Caco-2 (cell line): ENCODE data around the gene PLB1. TPM values are rescaled to one million over a fixed set of nuclear protein-coding genes. Genes with fewer than 3 reads are reported as not detected.

Experiments
- BruUV-seq: library from RNA; stranded (reverse); fragments of 400-500 nt; replicated peaks from 2 replicates; lab custom pipeline; 2021; lab: Mats Ljungman, UMichigan
- CTCF ChIA-PET: fragments of 300-600 bp; sonication (Branson Sonifier 250); formaldehyde crosslinking; loops from one replicate; lab custom pipeline; 2022; ENCODE audit warnings: antibody characterized with exemption; lab: Charles Lee
- POLR2A ChIA-PET: fragments of 300-600 bp; sonication (Branson Sonifier 250); formaldehyde crosslinking; loops from one replicate; lab custom pipeline; 2022; ENCODE audit warnings: antibody characterized with exemption; lab: Charles Lee
- DNase-seq, 2 experiments: peaks; one replicate each; pipeline versions ENCODE4 v3.0.0 to v3.0.0-alpha.2; 2020 to 2022
- H3K27me3 ChIP-seq: replicated peaks from 2 replicates; pipeline ENCODE4 v1.6.0; 2011; ENCODE audit warnings: low read length; ENCODE audit not compliant: control insufficient read depth, insufficient read depth
- H3K36me3 ChIP-seq: 2 replicates; pipeline ENCODE4 v1.5.1; 2011; ENCODE audit warnings: low read length; ENCODE audit not compliant: control insufficient read depth, insufficient read depth
- H3K4me1 ChIP-seq: fragments of 250-450 bp; sonication (Bioruptor Pico); 2 replicates; pipeline ENCODE4 v1.5.1; 2020; ENCODE audit warnings: mild to moderate bottlenecking
- H3K4me3 ChIP-seq: 2 replicates; pipeline ENCODE4 v1.5.1; 2011; ENCODE audit warnings: low read depth, mild to moderate bottlenecking, control low read depth, low read length
- H3K9me3 ChIP-seq: fragments of 250-450 bp; sonication (Bioruptor Pico); 2 replicates; pipeline ENCODE4 v1.5.1; 2020; ENCODE audit warnings: mild to moderate bottlenecking, moderate library complexity
- H3K27ac Mint-ChIP-seq: one replicate; pipeline ENCODE4 v1.8.0; 2022; ENCODE audit warnings: mixed read lengths; ENCODE audit not compliant: unreplicated experiment
- H3K27me3 Mint-ChIP-seq: one replicate; pipeline ENCODE4 v1.8.0; 2022; ENCODE audit warnings: mixed read lengths; ENCODE audit not compliant: insufficient read depth, unreplicated experiment
- H3K36me3 Mint-ChIP-seq: one replicate; pipeline ENCODE4 v1.8.0; 2022; ENCODE audit warnings: mild to moderate bottlenecking, mixed read lengths; ENCODE audit not compliant: insufficient read depth, unreplicated experiment
- H3K4me1 Mint-ChIP-seq: one replicate; pipeline ENCODE4 v1.8.0; 2022; ENCODE audit warnings: low read depth, mixed read lengths; ENCODE audit not compliant: unreplicated experiment
- H3K4me3 Mint-ChIP-seq: one replicate; pipeline ENCODE4 v1.8.0; 2022; ENCODE audit warnings: mild to moderate bottlenecking, moderate library complexity, mixed read lengths; ENCODE audit not compliant: unreplicated experiment
- H3K9me3 Mint-ChIP-seq: one replicate; pipeline ENCODE4 v1.8.0; 2022; ENCODE audit warnings: mixed read lengths; ENCODE audit not compliant: unreplicated experiment
- intact Hi-C: fragments of 100-400 bp; cut with micrococcal nuclease; formaldehyde crosslinking; loops from one replicate; pipeline ENCODE4 v1.10.0; 2022; ENCODE audit not compliant: unreplicated experiment
- total RNA-seq: library from RNA; stranded (reverse); gene quantifications from 2 replicates; pipeline ENCODE4 v1.2.3, GENCODE V29; 2022
- TF ChIP-seq, protein P1 (sequence below), 2 experiments: fragments of 200-600 bp in 1 of 2; IDR thresholded peaks; 1 replicate in 1 of 2; 2 replicates in 1 of 2; pipeline versions ENCODE4 v1.5.1 to v1.8.0; 2011 to 2022; ENCODE audit warnings: antibody characterized with exemption in 1 of 2, control low read depth in 1 of 2, inconsistent platforms in 1 of 2, low read depth in 1 of 2, low read length in 1 of 2, mild to moderate bottlenecking in 1 of 2, moderate library complexity in 1 of 2; ENCODE audit not compliant: insufficient read depth in 1 of 2, severe bottlenecking in 1 of 2, unreplicated experiment in 1 of 2

The PLB1 gene
- total RNA-seq, 1 experiment from 2014 or later = 2.8 TPM

DNA sequence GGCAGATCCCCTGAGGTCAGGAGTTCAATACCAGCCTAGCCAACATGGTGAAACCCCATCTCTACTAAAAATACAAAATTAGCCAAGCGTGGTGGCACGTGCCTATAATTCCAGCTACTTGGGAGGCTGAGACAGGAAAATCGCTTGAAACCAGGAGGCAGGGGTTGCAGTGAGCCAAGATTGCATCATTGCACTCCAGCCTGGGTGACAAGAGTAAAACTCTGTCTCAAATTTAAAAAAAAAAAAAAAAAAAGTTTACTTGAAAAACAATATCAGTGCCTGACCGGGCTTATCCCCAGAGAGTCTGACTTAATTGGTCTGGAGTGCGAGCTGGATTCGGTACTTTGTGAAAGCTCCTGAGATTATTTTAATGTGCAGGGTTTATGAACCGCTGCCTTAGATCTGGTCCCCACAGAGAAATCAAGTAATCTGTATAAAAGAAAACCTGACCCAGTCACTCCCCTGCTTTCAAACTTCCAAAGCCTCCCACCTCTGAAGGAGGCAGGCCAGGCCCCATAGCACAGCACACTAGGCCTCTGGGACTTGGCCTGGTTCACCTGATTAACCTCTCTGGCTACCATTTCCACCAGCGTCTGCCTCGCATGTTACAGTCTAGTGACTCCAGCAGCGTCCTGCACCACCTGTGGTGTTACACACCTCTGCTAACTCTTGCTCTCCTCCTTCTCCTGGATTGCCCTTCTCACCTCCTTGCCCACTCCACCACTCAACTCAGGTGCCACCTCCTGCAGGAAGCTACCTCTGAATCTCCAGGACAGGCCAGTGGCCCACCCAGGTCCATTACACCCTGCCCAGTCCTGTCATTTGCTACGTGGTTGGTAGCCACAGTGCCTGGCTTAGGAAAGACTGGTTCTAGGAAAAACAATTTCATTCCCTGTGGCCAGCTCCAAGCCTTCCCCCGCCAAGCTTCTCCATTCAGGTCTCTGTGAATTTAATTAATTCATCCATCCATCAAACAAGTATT, 141.5 kb downstream of the PLB1 start:
- no peaks in the 10 kb centered on the region for H3K27me3 Mint-ChIP-seq
- peaks cover 30% of the 10 kb centered on the region for H3K4me1 Mint-ChIP-seq
- H3K9me3 Mint-ChIP-seq = no peaks in the 10 kb centered on the region
- H3K9me3 ChIP-seq = no peaks in the 10 kb centered on the region
- H3K36me3 Mint-ChIP-seq = no peaks in the 10 kb centered on the region
- ChIA-PET CTCF (no interaction called here), POLR2A (no interaction called here)
- H3K36me3 ChIP-seq = no peaks in the 10 kb centered on the region
- H3K4me3 Mint-ChIP-seq = no peak overlapping the region
- no peak overlapping the region for H3K27ac Mint-ChIP-seq
- H3K4me1 ChIP-seq = peaks cover 37% of the 10 kb centered on the region
- H3K4me3 ChIP-seq = no peak overlapping the region
- BruUV-seq = no TSS peak
- no peaks in the 10 kb centered on the region for H3K27me3 ChIP-seq
- TF ChIP-seq, protein P1, sequence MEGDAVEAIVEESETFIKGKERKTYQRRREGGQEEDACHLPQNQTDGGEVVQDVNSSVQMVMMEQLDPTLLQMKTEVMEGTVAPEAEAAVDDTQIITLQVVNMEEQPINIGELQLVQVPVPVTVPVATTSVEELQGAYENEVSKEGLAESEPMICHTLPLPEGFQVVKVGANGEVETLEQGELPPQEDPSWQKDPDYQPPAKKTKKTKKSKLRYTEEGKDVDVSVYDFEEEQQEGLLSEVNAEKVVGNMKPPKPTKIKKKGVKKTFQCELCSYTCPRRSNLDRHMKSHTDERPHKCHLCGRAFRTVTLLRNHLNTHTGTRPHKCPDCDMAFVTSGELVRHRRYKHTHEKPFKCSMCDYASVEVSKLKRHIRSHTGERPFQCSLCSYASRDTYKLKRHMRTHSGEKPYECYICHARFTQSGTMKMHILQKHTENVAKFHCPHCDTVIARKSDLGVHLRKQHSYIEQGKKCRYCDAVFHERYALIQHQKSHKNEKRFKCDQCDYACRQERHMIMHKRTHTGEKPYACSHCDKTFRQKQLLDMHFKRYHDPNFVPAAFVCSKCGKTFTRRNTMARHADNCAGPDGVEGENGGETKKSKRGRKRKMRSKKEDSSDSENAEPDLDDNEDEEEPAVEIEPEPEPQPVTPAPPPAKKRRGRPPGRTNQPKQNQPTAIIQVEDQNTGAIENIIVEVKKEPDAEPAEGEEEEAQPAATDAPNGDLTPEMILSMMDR (IDR thresholded peaks at IDR 0.05; ENCODE audit: insufficient read depth in 1 of 2, low read depth in 1 of 2, low read length in 1 of 2, severe bottlenecking in 1 of 2, unreplicated experiment in 1 of 2) = no peak
- DNase-seq = no peak
- intact Hi-C loops = no loop called here

DNA sequence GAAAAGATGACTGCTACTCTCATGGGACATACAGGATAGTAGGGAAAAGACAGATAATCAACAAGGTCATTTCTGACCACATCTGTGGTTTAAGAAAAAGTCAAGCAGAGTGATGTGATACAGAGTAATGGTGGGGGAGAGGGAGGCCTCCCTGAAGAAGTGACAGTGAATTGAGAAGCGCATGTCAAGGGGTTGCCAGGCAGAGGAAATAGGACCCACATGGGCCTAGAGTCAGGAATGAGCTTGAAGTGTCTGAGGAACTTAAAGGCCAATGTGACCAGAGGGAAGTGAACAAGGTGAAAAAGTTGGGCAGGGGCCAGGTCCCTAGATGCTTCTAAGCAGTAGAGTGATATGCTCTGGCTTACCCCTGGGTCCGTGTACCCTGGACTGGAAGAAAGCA, 142.2 kb downstream of the PLB1 start:
- no TSS peak for BruUV-seq
- Mint-ChIP-seq H3K9me3 (no peaks in the 10 kb centered on the region), H3K27ac (no peak overlapping the region), H3K4me1 (peaks cover 26% of the 10 kb centered on the region), H3K36me3 (no peaks in the 10 kb centered on the region), H3K4me3 (no peak overlapping the region), H3K27me3 (no peaks in the 10 kb centered on the region)
- CTCF ChIA-PET = no interaction called here
- Histone ChIP-seq H3K9me3 (no peaks in the 10 kb centered on the region), H3K4me3 (no peak overlapping the region), H3K36me3 (no peaks in the 10 kb centered on the region), H3K27me3 (no peaks in the 10 kb centered on the region), H3K4me1 (peaks cover 33% of the 10 kb centered on the region)
- TF ChIP-seq, protein P1 (IDR thresholded peaks at IDR 0.05; ENCODE audit: insufficient read depth in 1 of 2, low read depth in 1 of 2, low read length in 1 of 2, severe bottlenecking in 1 of 2, unreplicated experiment in 1 of 2) = no peak
- no peak for DNase-seq
- intact Hi-C loops = no loop called here
- POLR2A ChIA-PET = no interaction called here

DNA sequence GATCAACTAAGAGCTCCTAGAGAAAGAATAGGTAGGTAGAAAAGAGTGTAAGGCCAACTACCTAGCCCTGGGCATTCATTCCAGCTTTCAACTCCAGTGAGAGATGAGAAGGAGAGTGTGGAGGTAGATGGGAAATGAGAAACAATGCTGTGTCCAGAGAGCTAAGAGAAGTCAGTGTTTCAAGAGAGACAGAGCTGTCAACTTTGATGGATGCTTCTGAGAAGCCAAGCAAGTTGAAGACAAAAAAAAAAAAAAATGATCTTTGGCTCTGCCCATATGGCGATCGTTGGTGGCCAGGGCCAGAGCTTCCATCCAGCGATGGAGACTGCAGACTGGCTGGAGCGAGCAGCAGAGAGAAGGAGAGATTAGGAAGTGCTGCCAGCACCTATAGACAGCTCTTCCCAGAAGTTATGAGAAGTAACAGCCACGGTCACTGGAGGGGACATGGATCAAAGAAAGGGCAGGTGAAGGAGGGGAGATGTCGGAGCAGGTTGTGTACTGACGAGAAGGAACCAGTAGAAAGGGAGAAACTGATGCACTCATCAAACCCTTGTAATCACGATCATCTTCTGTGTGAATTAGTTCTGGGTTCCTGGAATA, 143.3 kb downstream of the PLB1 start:
- Histone ChIP-seq H3K36me3 (no peaks in the 10 kb centered on the region), H3K27me3 (no peaks in the 10 kb centered on the region), H3K4me1 (peaks cover 24% of the 10 kb centered on the region), H3K4me3 (no peak overlapping the region), H3K9me3 (no peaks in the 10 kb centered on the region)
- no peak overlapping the region for H3K27ac Mint-ChIP-seq
- no peak overlapping the region for H3K4me3 Mint-ChIP-seq
- CTCF ChIA-PET = no interaction called here
- no peaks in the 10 kb centered on the region for H3K36me3 Mint-ChIP-seq
- H3K9me3 Mint-ChIP-seq = no peaks in the 10 kb centered on the region
- intact Hi-C loops = no loop called here
- no peaks in the 10 kb centered on the region for H3K27me3 Mint-ChIP-seq
- DNase-seq = no peak
- BruUV-seq = no TSS peak
- TF ChIP-seq, protein P1 (IDR thresholded peaks at IDR 0.05; ENCODE audit: insufficient read depth in 1 of 2, low read depth in 1 of 2, low read length in 1 of 2, severe bottlenecking in 1 of 2, unreplicated experiment in 1 of 2) = no peak
- POLR2A ChIA-PET = no interaction called here
- peaks cover 19% of the 10 kb centered on the region for H3K4me1 Mint-ChIP-seq
